ENCODE results near the gene MAGOHB.
"Not testable (repeated sequence)": the region's sequence is repeated elsewhere in the genome, so short reads cannot be mapped to it uniquely, and the experiment has no call there.

Gene MAGOHB

GRCh38 chr12:10613349-10614055 is at the start of gene MAGOHB:
Gene MAGOHB (minus strand): TSS chr12:10613609. CDS start chr12:10613532, 77 bp downstream.
- DNase-seq (ENCODE audit: low spot score): peak; percentile 98

GRCh38 chr12:10661338-10661737 is 47.9 kb upstream of the MAGOHB start:
- DNase-seq (ENCODE audit: low spot score): no peak

- DNase-seq (ENCODE audit: low spot score): no peak
Measured at GRCh38 chr12:10654003-10654402, 40.6 kb upstream of the MAGOHB start.

- no peak for DNase-seq (ENCODE audit: low spot score)
Measured at GRCh38 chr12:10652192-10652591, 38.8 kb upstream of the MAGOHB start.

- not testable (repeated sequence) for DNase-seq (ENCODE audit: low spot score)
Measured at GRCh38 chr12:10646576-10646975, 33.2 kb upstream of the MAGOHB start.

- no peak for DNase-seq (ENCODE audit: low spot score)
Measured at GRCh38 chr12:10645910-10646309, 32.5 kb upstream of the MAGOHB start.

- DNase-seq (ENCODE audit: low spot score): no peak
Measured at GRCh38 chr12:10641735-10642500, 28.5 kb upstream of the MAGOHB start.

- DNase-seq (ENCODE audit: low spot score): no peak
Measured at GRCh38 chr12:10638728-10639127, 25.3 kb upstream of the MAGOHB start.

- DNase-seq (ENCODE audit: low spot score): no peak
Measured at GRCh38 chr12:10636611-10637010, 23.2 kb upstream of the MAGOHB start.

GRCh38 chr12:10636124-10636523 is 22.7 kb upstream of the MAGOHB start:
- no peak for DNase-seq (ENCODE audit: low spot score)

- no peak for DNase-seq (ENCODE audit: low spot score)
Measured at GRCh38 chr12:10635306-10635705, 21.9 kb upstream of the MAGOHB start.

- DNase-seq (ENCODE audit: low spot score): no peak
Measured at GRCh38 chr12:10634427-10634826, 21.0 kb upstream of the MAGOHB start.

GRCh38 chr12:10633541-10633940 is 20.1 kb upstream of the MAGOHB start:
- DNase-seq (ENCODE audit: low spot score): no peak

GRCh38 chr12:10632226-10632625 is 18.8 kb upstream of the MAGOHB start:
- DNase-seq (ENCODE audit: low spot score): no peak

- no peak for DNase-seq (ENCODE audit: low spot score)
Measured at GRCh38 chr12:10624605-10625004, 11.2 kb upstream of the MAGOHB start.

GRCh38 chr12:10623131-10623530 is 9.7 kb upstream of the MAGOHB start:
- no peak for DNase-seq (ENCODE audit: low spot score)

- no peak for DNase-seq (ENCODE audit: low spot score)
Measured at GRCh38 chr12:10621278-10621677, 7.9 kb upstream of the MAGOHB start.

- DNase-seq (ENCODE audit: low spot score): no peak
Measured at GRCh38 chr12:10620078-10620779, 6.8 kb upstream of the MAGOHB start.

- no peak for DNase-seq (ENCODE audit: low spot score)
Measured at GRCh38 chr12:10618338-10618987, 5.1 kb upstream of the MAGOHB start.

GRCh38 chr12:10617863-10618262 is 4.5 kb upstream of the MAGOHB start:
- DNase-seq (ENCODE audit: low spot score): no peak

- DNase-seq (ENCODE audit: low spot score): no peak
Measured at GRCh38 chr12:10615532-10615931, 2.1 kb upstream of the MAGOHB start.

- DNase-seq (ENCODE audit: low spot score): no peak
Measured at GRCh38 chr12:10614056-10614370, 604 bp upstream of the MAGOHB start.

- DNase-seq (ENCODE audit: low spot score): no peak
Measured at GRCh38 chr12:10612984-10613348, 443 bp downstream of the MAGOHB start.

Measured in CD4-positive, alpha-beta T cell treated with Interleukin-15 for 4 hours (primary cell).